ENCODE measurements around the gene NEGR1.

Gene NEGR1

DNA sequence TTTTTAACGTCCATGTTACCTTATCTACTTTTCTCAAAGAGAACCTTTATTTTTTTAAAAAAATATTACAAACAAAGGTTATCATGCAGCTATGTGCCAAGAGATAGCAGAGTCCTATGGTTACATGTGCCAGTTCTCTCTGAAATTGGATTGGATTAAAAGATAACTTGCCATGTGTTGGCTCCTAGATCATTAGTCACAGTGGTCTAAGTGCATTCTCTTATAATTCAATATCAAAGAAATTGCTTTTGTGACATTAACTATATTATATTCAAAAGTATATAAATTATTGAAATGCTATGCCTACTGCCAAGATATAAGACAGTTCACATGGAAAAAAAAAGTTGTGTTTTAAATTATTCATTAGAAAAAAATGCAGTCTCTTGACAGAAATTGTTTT is 494.2 kb downstream of the NEGR1 start:
- no peak for DNase-seq (ENCODE audit: extremely low read depth in 1 of 2, low read depth in 1 of 2)

- no peak for DNase-seq (ENCODE audit: extremely low read depth in 1 of 2, low read depth in 1 of 2)
Measured at GRCh38 chr1:71787699-71788098, 494.6 kb downstream of the NEGR1 start.

DNA sequence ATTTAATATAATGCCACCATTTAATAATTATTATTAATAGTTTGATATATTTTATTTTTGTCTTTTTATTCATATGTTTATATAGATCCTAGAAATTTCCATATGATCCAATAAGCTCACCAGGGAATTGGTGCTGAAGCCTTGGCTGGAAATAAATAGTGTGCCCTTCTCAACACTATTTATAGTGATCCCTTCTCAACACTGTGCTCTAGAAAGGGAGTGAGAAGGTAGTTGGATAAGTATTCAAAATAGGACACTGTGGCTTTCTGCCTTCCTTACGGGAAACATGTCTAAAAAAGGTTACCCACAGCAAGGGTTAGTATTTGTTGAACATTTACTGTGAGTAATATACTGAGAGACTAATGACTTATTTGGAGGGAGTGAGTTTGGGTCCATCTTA is 496.1 kb downstream of the NEGR1 start:
- no peak for DNase-seq (ENCODE audit: extremely low read depth in 1 of 2, low read depth in 1 of 2)

DNA sequence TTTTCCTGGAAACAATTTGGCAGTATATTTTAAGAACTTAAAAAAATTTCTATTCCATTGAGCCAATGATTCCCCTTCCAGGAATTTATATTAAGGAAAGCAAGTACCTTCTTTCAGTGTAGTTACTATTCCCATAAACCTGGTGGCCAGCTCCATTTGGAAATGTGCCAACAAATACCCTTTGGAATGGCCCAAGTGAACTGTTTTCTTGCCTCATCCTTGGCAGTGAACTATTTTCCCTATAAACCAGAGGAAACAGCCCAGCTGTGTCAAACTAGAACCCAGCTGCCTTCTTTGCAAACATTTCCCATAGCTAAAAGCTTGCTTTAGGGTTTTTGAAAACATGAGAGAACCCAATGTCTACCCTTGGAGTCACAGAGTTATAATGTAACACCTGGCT is 496.9 kb downstream of the NEGR1 start:
- no peak for DNase-seq (ENCODE audit: extremely low read depth in 1 of 2, low read depth in 1 of 2)

GRCh38 chr1:71785000-71785399 is 497.3 kb downstream of the NEGR1 start:
- no peak for DNase-seq (ENCODE audit: extremely low read depth in 1 of 2, low read depth in 1 of 2)

- no peak for DNase-seq (ENCODE audit: extremely low read depth in 1 of 2, low read depth in 1 of 2)
Measured at GRCh38 chr1:71784241-71784640, 498.1 kb downstream of the NEGR1 start.

- no peak for DNase-seq (ENCODE audit: extremely low read depth in 1 of 2, low read depth in 1 of 2)
Measured at GRCh38 chr1:71783071-71783470, 499.3 kb downstream of the NEGR1 start.

DNA sequence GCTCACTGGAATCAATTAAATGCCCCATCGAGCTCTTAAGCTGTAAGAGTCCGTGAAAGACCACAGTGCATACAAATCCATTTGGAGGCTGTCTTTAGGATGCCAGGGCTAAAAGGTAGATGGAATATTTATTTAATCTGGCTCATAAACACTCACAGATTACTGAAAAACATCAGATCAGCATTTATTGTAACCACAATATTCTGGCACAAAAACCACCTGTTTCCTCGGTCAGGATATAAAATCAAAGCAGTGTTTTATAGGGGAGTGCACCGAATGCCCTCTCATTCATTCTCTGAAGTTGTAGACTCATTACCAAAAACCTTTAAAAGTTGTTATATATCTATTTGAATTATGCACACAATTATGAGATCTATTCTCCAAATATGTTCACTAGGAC is 500.9 kb downstream of the NEGR1 start:
- no peak for DNase-seq (ENCODE audit: extremely low read depth in 1 of 2, low read depth in 1 of 2)

DNA sequence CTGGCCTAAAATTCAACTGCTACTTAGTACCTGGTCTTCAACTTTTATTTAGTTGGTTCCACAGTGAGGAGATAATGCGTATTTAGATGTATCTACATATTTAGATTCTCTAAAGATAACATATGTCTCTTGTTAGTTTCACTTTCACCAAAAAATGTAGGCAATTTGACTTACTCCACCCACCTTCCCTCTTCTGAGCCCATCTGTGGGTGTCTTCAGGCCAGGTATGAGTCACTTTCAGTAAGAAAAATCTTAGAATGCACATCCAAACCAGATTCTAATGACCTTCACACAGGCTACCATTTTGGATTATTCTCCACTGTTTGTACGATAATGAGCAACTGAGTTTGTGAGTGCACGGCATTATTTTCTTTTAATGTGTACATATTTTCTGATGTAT is 501.7 kb downstream of the NEGR1 start:
- DNase-seq (ENCODE audit: extremely low read depth in 1 of 2, low read depth in 1 of 2), result no peak

GRCh38 chr1:71778940-71779339 is 503.4 kb downstream of the NEGR1 start:
- no peak for DNase-seq (ENCODE audit: extremely low read depth in 1 of 2, low read depth in 1 of 2)

DNA sequence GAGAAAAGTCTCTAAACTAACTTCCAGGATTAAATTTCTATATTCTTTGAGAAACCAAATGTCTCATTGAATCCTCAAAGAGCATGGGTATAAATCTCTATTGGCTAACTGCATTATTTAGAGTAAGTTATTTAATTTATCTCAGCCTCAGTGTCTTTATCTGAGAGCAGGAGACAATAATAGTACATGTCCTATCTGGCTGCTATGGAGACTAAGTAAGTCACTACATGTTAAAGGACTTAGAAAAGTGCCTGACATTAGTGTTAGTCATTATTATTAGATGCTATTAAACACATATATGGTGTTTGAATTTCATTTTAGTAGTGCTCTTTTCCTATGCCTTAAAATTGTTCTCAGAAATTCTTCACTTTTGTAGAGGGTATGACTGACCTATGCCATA is 505.2 kb downstream of the NEGR1 start:
- no peak for DNase-seq (ENCODE audit: extremely low read depth in 1 of 2, low read depth in 1 of 2)

GRCh38 chr1:71774705-71775104 is 507.6 kb downstream of the NEGR1 start:
- no peak for DNase-seq (ENCODE audit: extremely low read depth in 1 of 2, low read depth in 1 of 2)

GRCh38 chr1:71770121-71770520 is 512.2 kb downstream of the NEGR1 start:
- no peak for DNase-seq (ENCODE audit: extremely low read depth in 1 of 2, low read depth in 1 of 2)

DNA sequence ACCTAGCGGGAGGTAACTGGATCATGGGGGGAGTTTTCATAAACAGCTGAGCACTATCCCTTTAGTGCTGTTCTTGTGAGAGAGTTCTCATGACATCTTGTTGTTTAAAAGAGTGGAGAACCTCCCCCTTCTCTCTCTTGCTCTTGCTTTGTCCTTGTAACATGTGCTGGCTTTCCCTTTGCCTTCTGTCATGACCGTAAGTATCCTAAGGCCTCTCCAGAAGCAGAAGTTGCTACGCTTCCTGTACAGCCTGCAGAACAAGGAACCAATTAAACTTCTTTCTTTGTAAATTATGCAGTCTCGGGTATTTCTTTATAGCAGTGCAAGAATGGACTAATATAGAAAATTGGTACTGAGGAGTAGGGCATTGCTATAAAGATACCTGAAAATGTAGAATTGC is 515.6 kb downstream of the NEGR1 start:
- DNase-seq (ENCODE audit: extremely low read depth in 1 of 2, low read depth in 1 of 2), result no peak

DNA sequence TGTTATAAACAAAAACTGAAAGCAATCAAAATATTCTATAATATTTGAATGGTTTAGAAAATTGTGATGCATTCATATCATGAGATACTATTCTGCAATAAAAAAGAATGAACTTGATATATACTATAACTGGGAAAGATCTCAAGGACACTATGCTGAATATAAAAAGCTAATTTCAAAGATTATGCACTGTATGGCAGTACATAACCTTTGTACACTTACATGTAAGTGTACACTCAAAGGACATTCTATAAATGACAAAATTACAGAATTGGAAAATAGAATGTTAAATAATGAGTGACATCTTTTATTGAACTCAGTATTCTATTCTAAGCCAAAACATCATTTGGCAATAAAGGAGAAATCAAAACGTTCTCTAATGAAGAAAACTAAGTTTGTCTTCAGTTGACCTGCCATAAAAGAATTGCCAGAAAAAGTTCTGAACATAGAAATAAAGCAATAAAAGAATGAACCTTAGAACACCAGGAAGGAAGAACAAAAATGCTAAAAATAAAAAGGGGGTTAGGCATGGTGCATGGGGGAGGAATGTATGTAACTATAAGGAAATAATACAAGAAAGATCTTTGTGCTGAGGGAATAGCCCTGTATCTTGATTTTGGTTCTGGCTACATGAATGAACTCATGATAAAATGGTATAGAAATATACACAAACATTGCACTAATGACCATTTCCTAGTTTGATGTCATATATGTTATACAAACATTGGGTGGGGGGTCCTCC is 519.7 kb downstream of the NEGR1 start:
- no peak for DNase-seq (ENCODE audit: extremely low read depth in 1 of 2, low read depth in 1 of 2)

- no peak for DNase-seq (ENCODE audit: extremely low read depth in 1 of 2, low read depth in 1 of 2)
Measured at GRCh38 chr1:71755441-71755840, 526.9 kb downstream of the NEGR1 start.

- DNase-seq (ENCODE audit: extremely low read depth in 1 of 2, low read depth in 1 of 2), result no peak
Measured at GRCh38 chr1:71753746-71754145, 528.6 kb downstream of the NEGR1 start.

- no peak for DNase-seq (ENCODE audit: extremely low read depth in 1 of 2, low read depth in 1 of 2)
Measured at GRCh38 chr1:71745326-71745725, 537.0 kb downstream of the NEGR1 start.

DNA sequence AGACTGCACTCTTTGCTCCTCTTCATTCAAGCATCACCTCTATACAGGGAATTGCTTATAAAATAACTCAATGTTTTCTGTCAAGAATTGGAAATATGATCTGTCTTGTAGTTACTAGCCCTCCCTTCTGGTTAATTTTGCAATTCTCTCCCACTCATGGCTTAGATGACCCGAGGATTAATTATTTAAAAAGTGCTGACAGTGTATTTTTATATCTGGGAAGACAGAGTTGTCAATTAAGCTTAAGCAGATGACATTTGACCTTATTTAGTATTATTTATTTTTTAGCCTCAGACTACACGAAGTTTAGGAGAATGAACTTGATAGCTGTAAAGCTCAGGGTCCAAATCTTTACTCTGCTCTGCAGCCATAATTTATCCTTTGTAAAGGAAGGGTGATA is 538.5 kb downstream of the NEGR1 start:
- no peak for DNase-seq (ENCODE audit: extremely low read depth in 1 of 2, low read depth in 1 of 2)

- no peak for DNase-seq (ENCODE audit: extremely low read depth in 1 of 2, low read depth in 1 of 2)
Measured at GRCh38 chr1:71738910-71739309, 543.4 kb downstream of the NEGR1 start.

GRCh38 chr1:71738256-71738655 is 544.1 kb downstream of the NEGR1 start:
- DNase-seq (ENCODE audit: extremely low read depth in 1 of 2, low read depth in 1 of 2), result no peak

DNA sequence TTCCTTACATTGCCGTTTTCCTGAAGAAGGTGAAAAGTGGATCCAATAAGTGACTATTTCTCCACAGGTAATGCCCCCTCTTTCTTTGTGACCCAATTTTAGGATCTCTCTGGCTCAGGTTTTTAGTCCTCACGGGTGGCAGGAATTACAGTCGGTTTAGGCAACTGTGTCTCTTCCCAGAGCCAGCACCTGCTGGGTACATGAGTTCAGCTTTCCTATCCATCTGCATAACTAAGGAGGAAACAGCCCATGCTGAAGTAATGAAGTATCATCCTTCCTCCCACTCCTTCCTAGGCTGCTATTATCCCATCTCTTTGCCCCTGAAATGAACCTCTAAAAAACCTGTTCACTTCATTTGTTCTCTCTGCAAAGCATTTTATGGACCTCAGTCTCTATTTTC is 544.6 kb downstream of the NEGR1 start:
- DNase-seq (ENCODE audit: extremely low read depth in 1 of 2, low read depth in 1 of 2), result no peak

DNA sequence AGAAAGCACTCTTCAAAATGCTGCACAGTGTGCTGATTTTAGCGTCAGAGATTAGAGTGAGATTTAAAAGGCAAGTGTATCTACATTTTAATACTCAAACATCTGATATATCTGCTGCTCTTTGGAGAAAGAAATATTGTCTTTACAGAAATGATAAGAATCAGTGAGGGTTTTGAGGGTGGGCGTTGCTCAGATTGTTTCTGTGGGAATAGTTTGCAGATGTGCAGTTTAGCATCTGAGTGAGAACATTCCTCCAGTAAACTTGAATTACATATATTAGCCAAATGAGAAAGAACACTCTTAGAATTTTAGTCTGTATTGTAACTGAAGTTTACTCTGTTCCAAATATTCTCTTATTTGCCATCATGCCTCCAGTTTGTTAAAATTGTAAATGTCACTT is 549.2 kb downstream of the NEGR1 start:
- DNase-seq (ENCODE audit: extremely low read depth in 1 of 2, low read depth in 1 of 2), result no peak
